ENCODE data around the gene RAE1. TPM values are rescaled to one million over a fixed set of nuclear protein-coding genes. Genes with fewer than 3 reads are reported as not detected.

RAE1 gene
- total and polyA plus RNA-seq, 2 experiments from 2014 or later, result 35.4 to 43.3 TPM

- H3K9me2 ChIP-seq (ENCODE audit: insufficient read depth), result no peaks in the 10 kb centered on the region
These were observed 859 bp upstream of the RAE1 start for GRCh38 chr20:57350081-57350710.

More at GRCh38 chr20:57350081-57350710, 859 bp upstream of the RAE1 start:
- H3K36me3 ChIP-seq (ENCODE audit: insufficient read depth), result peaks cover 17% of the 10 kb centered on the region; the same call in 1 of the 2 replicates
- Mint-ChIP-seq H3K27me3 (ENCODE audit: insufficient read depth, low read depth, poor library complexity) (peaks cover 9% of the 10 kb centered on the region), H3K4me1 (peaks cover 8% of the 10 kb centered on the region), H3K4me3 (peak overlapping the region; percentile 52), H3K9me3 (peaks cover 2% of the 10 kb centered on the region; the same call in 1 of the 3 replicates), H3K27ac (no peak overlapping the region), H3K36me3 (ENCODE audit: low read depth) (peaks cover 26% of the 10 kb centered on the region)
- TF ChIP-seq REST (IDR thresholded peaks at IDR 0.05; ENCODE audit: unreplicated experiment) (no peak), JUNB (IDR thresholded peaks at IDR 0.05; ENCODE audit: unreplicated experiment) (no peak), CREB1 (CRISPR knock-in tag; IDR thresholded peaks at IDR 0.05; ENCODE audit: low read depth) (no peak), ZNF462 (CRISPR knock-in tag; IDR thresholded peaks at IDR 0.05) (no peak), EZH2 (IDR thresholded peaks at IDR 0.05; ENCODE audit: low read depth, unreplicated experiment) (no peak), EZH2phosphoT487 (IDR thresholded peaks at IDR 0.05; ENCODE audit: unreplicated experiment) (no peak)
- no peak overlapping the region for H3K27ac ChIP-seq (ENCODE audit: low read depth)
- H3F3A ChIP-seq (replicated peaks; ENCODE audit: low read depth), result no peaks in the 10 kb centered on the region
- H4K20me1 ChIP-seq (replicated peaks; ENCODE audit: insufficient read depth), result peaks cover 13% of the 10 kb centered on the region; the same call in 1 of the 2 replicates
- H3K27me3 ChIP-seq (ENCODE audit: insufficient read depth), result 0 out of 2 replicates have a peak, but pooled peaks cover 6% of the 10 kb centered on the region
- ATAC-seq (no peak), DNase-seq (ENCODE audit: low spot score) (no peak)
- no peak overlapping the region for H3K4me3 ChIP-seq
- no peak overlapping the region for H2AFZ ChIP-seq
- no peak overlapping the region for H3K4me2 ChIP-seq
- 0 out of 2 replicates have a peak, but pooled peaks cover 8% of the 10 kb centered on the region for H3K4me1 ChIP-seq (ENCODE audit: insufficient read depth)
- peaks cover 33% of the 10 kb centered on the region for H3K79me2 ChIP-seq (replicated peaks; ENCODE audit: insufficient read depth)
